Sciatic nerve (tissue), 1 donor: Measurements from ENCODE around the gene CDX1. TPM values are rescaled to one million over a fixed set of nuclear protein-coding genes. Genes with fewer than 3 reads are reported as not detected.

Source experiments
- total RNA-seq: library from RNA; stranded (reverse); fragmentation: NEBNext Ultra II Directional; extraction: Animal tissue kit (Norgen Biotek cat#: 25700); gene quantifications from one replicate; pipeline ENCODE4 v1.2.1, GENCODE V29; 2021
- donor health status: DM: no; HTN: no; CAD: no.

Gene CDX1
- total RNA-seq, 1 donor from 2014 or later: not detected

Other genes starting within 250 kb of the CDX1 start
- not detected for gene PDE6A, start 222.0 kb upstream of the CDX1 start, total RNA-seq
- 15.8 TPM for gene SLC26A2, start 206.0 kb upstream of the CDX1 start, total RNA-seq
- gene TIGD6, start 166.1 kb upstream of the CDX1 start, total RNA-seq: 8.2 TPM
- gene HMGXB3, start 166.0 kb upstream of the CDX1 start, total RNA-seq: 34.6 TPM
- gene CSF1R, start 80.2 kb upstream of the CDX1 start, total RNA-seq: 74.8 TPM
- 215 TPM for gene PDGFRB, start 10.9 kb upstream of the CDX1 start, total RNA-seq
- gene SLC6A7, start 23.3 kb downstream of the CDX1 start, total RNA-seq: not detected
- gene CAMK2A, start 123.0 kb downstream of the CDX1 start, total RNA-seq: 2.5 TPM
- gene ARSI, start 136.1 kb downstream of the CDX1 start, total RNA-seq: 6.3 TPM
- 30.0 TPM for gene TCOF1, start 190.9 kb downstream of the CDX1 start, total RNA-seq
- 989 TPM for gene CD74, start 246.1 kb downstream of the CDX1 start, total RNA-seq